K562 (cell line): ENCODE data around the gene DIRAS1. TPM values are rescaled to one million over a fixed set of nuclear protein-coding genes. Genes with fewer than 3 reads are reported as not detected.

Experiments used
- ELF1 ChIP-seq: fragments of 200-800 bp; sonication (Bioruptor generic); IDR thresholded peaks from 2 replicates; pipeline ENCODE4 v1.6.1; 2016; ENCODE audit warnings: missing genetic modification characterization, missing compliant biosample characterization
- ESRRB ChIP-seq: fragments of 250-450 bp; sonication (Bioruptor Pico); IDR thresholded peaks from 2 replicates; pipeline ENCODE4 v1.5.0; 2020; ENCODE audit warnings: mild to moderate bottlenecking, moderate library complexity, borderline replicate concordance
- GABPB1 ChIP-seq: sonication (generic); formaldehyde crosslinking; IDR thresholded peaks from 2 replicates; pipeline ENCODE4 v1.8.0; 2022; ENCODE audit warnings: mild to moderate bottlenecking, missing genetic modification reagents
- HNRNPLL ChIP-seq: fragments of 200-400 bp; formaldehyde crosslinking; IDR thresholded peaks from 2 replicates; pipeline ENCODE4 v1.6.1; 2017; ENCODE audit warnings: low read length, low read depth, mild to moderate bottlenecking; ENCODE audit not compliant: poor library complexity, severe bottlenecking
- LCOR ChIP-seq: sonication (generic); formaldehyde crosslinking; IDR thresholded peaks from 2 replicates; pipeline ENCODE4 v1.8.0; 2022; ENCODE audit warnings: mild to moderate bottlenecking, missing genetic modification reagents
- MAFF ChIP-seq: IDR thresholded peaks from 2 replicates; pipeline ENCODE4 v1.6.1; 2012; ENCODE audit warnings: low read length, improper control_type of control experiment
- MTA1 ChIP-seq: fragments of 450-650 bp; IDR thresholded peaks from 2 replicates; pipeline ENCODE4 v1.6.1; 2017; ENCODE audit warnings: borderline replicate concordance
- RBM39 ChIP-seq: fragments of 200-400 bp; formaldehyde crosslinking; optimal IDR thresholded peaks from 2 replicates; pipeline ENCODE3; 2018; ENCODE audit warnings: low read depth, low read length
- RNF2 ChIP-seq: sonication (generic); IDR thresholded peaks from 2 replicates; pipeline ENCODE4 v1.6.1; 2016
- SAFB ChIP-seq: fragments of 200-400 bp; formaldehyde crosslinking; IDR thresholded peaks from 2 replicates; pipeline ENCODE4 v1.6.1; 2017; ENCODE audit warnings: low read depth, low read length, borderline replicate concordance
- SAP30 ChIP-seq: fragments of 200-600 bp; sonication (generic); IDR thresholded peaks from 2 replicates; pipeline ENCODE4 v1.6.1; 2012; ENCODE audit warnings: borderline replicate concordance, low read depth, mild to moderate bottlenecking, moderate library complexity, low read length, control low read depth, inconsistent platforms; ENCODE audit not compliant: insufficient read depth, poor library complexity, severe bottlenecking
- SOX6 ChIP-seq: fragments of 450-650 bp; IDR thresholded peaks from 2 replicates; pipeline ENCODE4 v1.6.1; 2014; ENCODE audit warnings: mild to moderate bottlenecking
- XRCC5 ChIP-seq: fragments of 200-400 bp; formaldehyde crosslinking; IDR thresholded peaks from 2 replicates; pipeline ENCODE4 v1.6.1; 2017; ENCODE audit warnings: low read depth, mild to moderate bottlenecking, low read length
- ZC3H8 ChIP-seq: fragments of 450-650 bp; IDR thresholded peaks from 2 replicates; pipeline ENCODE4 v1.6.1; 2017
- ZEB2 ChIP-seq: fragments of 450-650 bp; IDR thresholded peaks from 2 replicates; pipeline ENCODE4 v1.6.1; 2016
- ZFP1 ChIP-seq: fragments of 450-650 bp; formaldehyde crosslinking; IDR thresholded peaks from 2 replicates; pipeline ENCODE4 v1.4.0; 2020; ENCODE audit warnings: mild to moderate bottlenecking, mixed read lengths
- ZNF124 ChIP-seq: sonication (generic); formaldehyde crosslinking; IDR thresholded peaks from 2 replicates; pipeline ENCODE4 v1.8.1; 2022; ENCODE audit warnings: missing genetic modification reagents
- ZNF146 ChIP-seq: IDR thresholded peaks from one replicate; pipeline ENCODE4 v1.6.1; 2018; ENCODE audit warnings: missing compliant biosample characterization; ENCODE audit not compliant: unreplicated experiment
- ZNF3 ChIP-seq: fragments of 250-450 bp; sonication (Bioruptor Pico); IDR thresholded peaks from 2 replicates; pipeline ENCODE4 v1.5.0; 2021; ENCODE audit warnings: mild to moderate bottlenecking, moderate library complexity
- ZNF354B ChIP-seq: fragments of 250-450 bp; sonication (Bioruptor Pico); IDR thresholded peaks from 2 replicates; pipeline ENCODE4 v1.4.0; 2020
- ZNF436 ChIP-seq: fragments of 250-450, 450-650 bp; sonication (Bioruptor Pico); formaldehyde crosslinking; IDR thresholded peaks from 2 replicates; pipeline ENCODE4 v1.7.0; 2020; ENCODE audit warnings: mild to moderate bottlenecking
- ZNF584 ChIP-seq: fragments of 200-800 bp; sonication (Bioruptor generic); IDR thresholded peaks from 2 replicates; pipeline ENCODE4 v1.6.1; 2016; ENCODE audit warnings: low read depth, mild to moderate bottlenecking, missing genetic modification characterization, missing compliant biosample characterization
- polyA plus RNA-seq, 8 experiments: library from polyadenylated mRNA; depleted of rRNA in 4 of 8; stranded (reverse) in 5 of 8; unstranded in 3 of 8; fragments of >200 nt; fragmentation: Nextera tagmentation in 2 of 8; fragmentation: Illumina TruSeq in 1 of 8; extraction: Ambion mirVana in 2 of 8; extraction: Trizol in 1 of 8; gene quantifications; 2 replicates each; pipeline versions ENCODE4 v1.2.1 to v1.2.3, GENCODE V29; 2011 to 2014; ENCODE audit warnings: inconsistent platforms in 1 of 8, missing spikeins in 1 of 8
- total RNA-seq, 7 experiments: library from RNA; depleted of rRNA in 6 of 7; stranded (reverse); fragments of >200 nt in 6 of 7; fragmentation: Illumina TruSeq in 2 of 7; extraction: Trizol in 2 of 7; gene quantifications; 2 replicates each; pipeline versions ENCODE4 v1.2.1 to v1.2.3, GENCODE V29; 2011 to 2021; ENCODE audit warnings: low replicate concordance in 1 of 7
- TF ChIP-seq, protein P1 (sequence below): IDR thresholded peaks from 2 replicates; pipeline ENCODE4 v1.6.1; 2014; ENCODE audit warnings: antibody characterized with exemption
- TF ChIP-seq, protein P2 (sequence below): sonication (generic); formaldehyde crosslinking; IDR thresholded peaks from 2 replicates; pipeline ENCODE4 v1.8.0; 2022; ENCODE audit warnings: missing genetic modification reagents, mild to moderate bottlenecking, moderate library complexity, borderline replicate concordance
- TF ChIP-seq, protein P3 (sequence below), 2 experiments: IDR thresholded peaks in 1 of 2; conservative IDR thresholded peaks in 1 of 2; 2 replicates each; pipeline ENCODE4 v1.6.1; 2016; ENCODE audit warnings: low read depth in 2 of 2, mild to moderate bottlenecking in 1 of 2, missing compliant biosample characterization in 1 of 2, missing genetic modification characterization in 1 of 2, moderate library complexity in 1 of 2

The DIRAS1 gene
- total and polyA plus RNA-seq, 9 of the 15 experiments (the other 6 are each of a cell fraction or from before 2014, with no cell fraction given) = 0.11 to 12.0 (median 2.9) TPM

DNA sequence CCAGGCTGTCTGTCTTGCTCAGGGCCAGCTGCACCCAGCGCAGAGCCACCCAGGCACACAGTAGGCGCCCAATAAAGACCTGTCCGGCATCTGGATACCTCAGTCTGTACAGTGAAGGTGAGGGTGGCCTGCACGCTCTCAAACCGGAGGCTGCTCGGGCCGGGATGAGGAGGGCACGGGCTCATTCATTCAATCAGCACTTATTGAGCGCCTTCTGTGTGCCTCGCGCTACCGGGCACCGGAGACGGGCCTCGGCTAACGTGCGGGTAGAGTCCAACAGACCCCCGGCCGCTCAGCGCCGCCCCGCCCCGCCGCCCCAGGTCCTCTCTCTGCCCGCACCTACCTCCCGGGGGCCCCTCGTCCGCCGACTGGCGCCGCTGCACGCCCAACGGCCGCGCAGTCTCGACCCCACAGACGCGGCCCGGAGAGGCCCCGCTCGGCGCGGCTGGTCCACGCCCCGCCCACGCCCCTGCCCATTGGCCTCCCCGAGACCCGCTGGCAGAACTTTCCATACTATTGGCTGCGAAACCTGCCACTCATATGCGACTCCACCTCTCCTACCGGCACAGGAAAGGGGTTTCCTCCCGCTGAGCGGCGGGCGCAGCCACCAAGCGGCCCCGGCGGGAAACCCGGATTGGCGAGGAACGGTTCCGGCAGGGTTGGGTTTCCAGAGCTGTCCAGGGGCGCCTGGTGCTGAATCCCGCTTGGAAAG, 18.6 kb upstream of the DIRAS1 start, which contains the start of gene SLC39A3 (continued):
- peak; percentile 97 for TF ChIP-seq ZEB2
- peak; percentile 98 for TF ChIP-seq GABPB1
- TF ChIP-seq ZNF124 = 0 out of 2 replicates have a peak, but pooled peaks have one; percentile 55
- no peak for TF ChIP-seq ZC3H8
- TF ChIP-seq ZNF354B (CRISPR knock-in tag) = peak; percentile 50; the same call in 1 of the 2 replicates
- TF ChIP-seq RNF2 = no peak; the same call in 1 of the 2 replicates
- TF ChIP-seq SAFB = peak; percentile 87
- TF ChIP-seq SAP30 = peak; percentile 85
- TF ChIP-seq ESRRB (CRISPR knock-in tag) = no peak
- no peak for TF ChIP-seq ZNF436 (CRISPR knock-in tag)
- peak; percentile 94; the same call in 1 of the 2 replicates for TF ChIP-seq LCOR (CRISPR knock-in tag)
- TF ChIP-seq ZNF584 (CRISPR knock-in tag) = peak; percentile 63; the same call in 1 of the 2 replicates
- no peak for TF ChIP-seq ZNF146 (CRISPR knock-in tag)
- TF ChIP-seq, protein P1, sequence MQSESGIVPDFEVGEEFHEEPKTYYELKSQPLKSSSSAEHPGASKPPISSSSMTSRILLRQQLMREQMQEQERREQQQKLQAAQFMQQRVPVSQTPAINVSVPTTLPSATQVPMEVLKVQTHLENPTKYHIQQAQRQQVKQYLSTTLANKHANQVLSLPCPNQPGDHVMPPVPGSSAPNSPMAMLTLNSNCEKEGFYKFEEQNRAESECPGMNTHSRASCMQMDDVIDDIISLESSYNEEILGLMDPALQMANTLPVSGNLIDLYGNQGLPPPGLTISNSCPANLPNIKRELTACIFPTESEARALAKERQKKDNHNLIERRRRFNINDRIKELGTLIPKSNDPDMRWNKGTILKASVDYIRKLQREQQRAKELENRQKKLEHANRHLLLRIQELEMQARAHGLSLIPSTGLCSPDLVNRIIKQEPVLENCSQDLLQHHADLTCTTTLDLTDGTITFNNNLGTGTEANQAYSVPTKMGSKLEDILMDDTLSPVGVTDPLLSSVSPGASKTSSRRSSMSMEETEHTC = no peak
- TF ChIP-seq XRCC5 = peak; percentile 100
- no peak for TF ChIP-seq ZNF3
- no peak for TF ChIP-seq RBM39
- peak; percentile 46 for TF ChIP-seq HNRNPLL
- peak; percentile 61; the same call in 1 of the 2 replicates for TF ChIP-seq SOX6
- TF ChIP-seq ZFP1 (CRISPR knock-in tag) = no peak
- no peak for TF ChIP-seq MTA1
- TF ChIP-seq ELF1 (tag) = no peak
- no peak for TF ChIP-seq MAFF
- TF ChIP-seq, protein P2, sequence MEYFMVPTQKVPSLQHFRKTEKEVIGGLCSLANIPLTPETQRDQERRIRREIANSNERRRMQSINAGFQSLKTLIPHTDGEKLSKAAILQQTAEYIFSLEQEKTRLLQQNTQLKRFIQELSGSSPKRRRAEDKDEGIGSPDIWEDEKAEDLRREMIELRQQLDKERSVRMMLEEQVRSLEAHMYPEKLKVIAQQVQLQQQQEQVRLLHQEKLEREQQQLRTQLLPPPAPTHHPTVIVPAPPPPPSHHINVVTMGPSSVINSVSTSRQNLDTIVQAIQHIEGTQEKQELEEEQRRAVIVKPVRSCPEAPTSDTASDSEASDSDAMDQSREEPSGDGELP (CRISPR knock-in tag) = peak; percentile 90
- TF ChIP-seq, protein P3, sequence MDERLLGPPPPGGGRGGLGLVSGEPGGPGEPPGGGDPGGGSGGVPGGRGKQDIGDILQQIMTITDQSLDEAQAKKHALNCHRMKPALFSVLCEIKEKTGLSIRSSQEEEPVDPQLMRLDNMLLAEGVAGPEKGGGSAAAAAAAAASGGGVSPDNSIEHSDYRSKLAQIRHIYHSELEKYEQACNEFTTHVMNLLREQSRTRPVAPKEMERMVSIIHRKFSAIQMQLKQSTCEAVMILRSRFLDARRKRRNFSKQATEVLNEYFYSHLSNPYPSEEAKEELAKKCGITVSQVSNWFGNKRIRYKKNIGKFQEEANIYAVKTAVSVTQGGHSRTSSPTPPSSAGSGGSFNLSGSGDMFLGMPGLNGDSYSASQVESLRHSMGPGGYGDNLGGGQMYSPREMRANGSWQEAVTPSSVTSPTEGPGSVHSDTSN (CRISPR knock-in tag; IDR thresholded peaks at IDR 0.05; ENCODE audit: low read depth) = peak; percentile 95
- TF ChIP-seq, protein P3 (tag; conservative IDR thresholded peaks at IDR 0.05; ENCODE audit: low read depth) = peak; percentile 97
